H9 (cell line): ENCODE measurements around the gene FAM83F. TPM values are rescaled to one million over a fixed set of nuclear protein-coding genes. Genes with fewer than 3 reads are reported as not detected.
A peak's percentile ranks its signal among the peaks of the same experiment; 100 is the strongest.

Experiments
- DNase-seq: peaks from one replicate; pipeline ENCODE4 v3.0.0-alpha.2; 2017
- H2AFZ ChIP-seq: one replicate; pipeline ENCODE4 v1.6.1; 2013; ENCODE audit warnings: mild to moderate bottlenecking, low read length, control low read depth, moderate library complexity
- H2AK5ac ChIP-seq: 2 replicates; pipeline ENCODE4 v1.6.1; 2013; ENCODE audit warnings: low read length, control low read depth, mixed read lengths; ENCODE audit not compliant: insufficient read length
- H2BK120ac ChIP-seq: one replicate; pipeline ENCODE4 v1.6.1; 2013; ENCODE audit warnings: low read depth, mild to moderate bottlenecking, low read length, control low read depth, inconsistent platforms; ENCODE audit not compliant: poor library complexity, severe bottlenecking
- H2BK12ac ChIP-seq: 2 replicates; pipeline ENCODE4 v1.6.1; 2013; ENCODE audit warnings: low read length, control low read depth, mixed read lengths, low read depth; ENCODE audit not compliant: insufficient read length
- H2BK15ac ChIP-seq: 2 replicates; pipeline ENCODE4 v1.6.1; 2013; ENCODE audit warnings: low read depth, low read length, control low read depth
- H2BK20ac ChIP-seq: one replicate; pipeline ENCODE4 v1.6.1; 2013; ENCODE audit warnings: low read depth, mild to moderate bottlenecking, low read length, control low read depth, inconsistent platforms; ENCODE audit not compliant: poor library complexity, severe bottlenecking
- H2BK5ac ChIP-seq: 2 replicates; pipeline ENCODE4 v1.6.1; 2013; ENCODE audit warnings: low read length, control low read depth, mixed read lengths; ENCODE audit not compliant: insufficient read length
- H3K14ac ChIP-seq: 2 replicates; pipeline ENCODE4 v1.6.1; 2013; ENCODE audit warnings: low read length, control low read depth; ENCODE audit not compliant: insufficient read depth
- H3K18ac ChIP-seq: 2 replicates; pipeline ENCODE4 v1.6.1; 2013; ENCODE audit warnings: low read depth, mild to moderate bottlenecking, mixed read lengths, low read length, control low read depth; ENCODE audit not compliant: insufficient read length
- H3K23ac ChIP-seq: 2 replicates; pipeline ENCODE4 v1.6.1; 2013; ENCODE audit warnings: low read length, control low read depth, mixed read lengths, low read depth; ENCODE audit not compliant: insufficient read length
- H3K23me2 ChIP-seq: 2 replicates; pipeline ENCODE4 v1.6.1; 2013; ENCODE audit warnings: low read depth, mild to moderate bottlenecking, mixed read lengths, low read length, control low read depth; ENCODE audit not compliant: insufficient read length, poor library complexity, severe bottlenecking
- H3K27ac ChIP-seq: 2 replicates; pipeline ENCODE4 v1.5.1; 2013; ENCODE audit warnings: low read length, control low read depth, mixed read lengths, low read depth; ENCODE audit not compliant: insufficient read length
- H3K27me3 ChIP-seq: 2 replicates; pipeline ENCODE4 v1.6.1; 2013; ENCODE audit warnings: low read length, control low read depth, inconsistent platforms; ENCODE audit not compliant: insufficient read depth
- H3K4ac ChIP-seq: 2 replicates; pipeline ENCODE4 v1.6.1; 2013; ENCODE audit warnings: low read depth, mild to moderate bottlenecking, control low read depth, inconsistent platforms, low read length, moderate library complexity
- H3K4me1 ChIP-seq: 2 replicates; pipeline ENCODE4 v1.6.1; 2013; ENCODE audit warnings: low read length, control low read depth, inconsistent platforms; ENCODE audit not compliant: insufficient read depth
- H3K4me2 ChIP-seq: 2 replicates; pipeline ENCODE4 v1.6.1; 2013; ENCODE audit warnings: low read length, control low read depth, mixed read lengths; ENCODE audit not compliant: insufficient read length, insufficient read depth
- H3K56ac ChIP-seq: 2 replicates; pipeline ENCODE4 v1.6.1; 2013; ENCODE audit warnings: low read depth, mild to moderate bottlenecking, mixed read lengths, low read length, control low read depth; ENCODE audit not compliant: insufficient read length
- H3K79me1 ChIP-seq: 2 replicates; pipeline ENCODE4 v1.6.1; 2013; ENCODE audit warnings: low read depth, mild to moderate bottlenecking, moderate library complexity, low read length, control low read depth, inconsistent platforms; ENCODE audit not compliant: insufficient read depth, poor library complexity, severe bottlenecking
- H3K79me2 ChIP-seq: 2 replicates; pipeline ENCODE4 v1.6.1; 2013; ENCODE audit warnings: low read length, control low read depth, inconsistent platforms; ENCODE audit not compliant: insufficient read depth
- H3K9ac ChIP-seq: 2 replicates; pipeline ENCODE4 v1.6.1; 2013; ENCODE audit warnings: low read length, control low read depth, mixed read lengths; ENCODE audit not compliant: insufficient read length; ENCODE audit errors: extremely low read depth
- H3K9me3 ChIP-seq: one replicate; pipeline ENCODE4 v1.6.1; 2013; ENCODE audit warnings: low read depth, low read length, inconsistent platforms; ENCODE audit not compliant: control insufficient read depth
- H3T11ph ChIP-seq: one replicate; pipeline ENCODE4 v1.6.1; 2013; ENCODE audit warnings: mild to moderate bottlenecking, low read length, control low read depth, inconsistent platforms
- H4K20me1 ChIP-seq: one replicate; pipeline ENCODE4 v1.6.1; 2013; ENCODE audit not compliant: control insufficient read depth, insufficient read length, insufficient read depth
- H4K5ac ChIP-seq: 2 replicates; pipeline ENCODE4 v1.6.1; 2013; ENCODE audit warnings: low read depth, mild to moderate bottlenecking, mixed read lengths, low read length, control low read depth; ENCODE audit not compliant: insufficient read length
- H4K8ac ChIP-seq: replicated peaks from 2 replicates; pipeline ENCODE4 v1.6.1; 2013; ENCODE audit warnings: low read length, control low read depth, mixed read lengths, low read depth; ENCODE audit not compliant: insufficient read length
- H4K91ac ChIP-seq: 2 replicates; pipeline ENCODE4 v1.6.1; 2013; ENCODE audit warnings: low read depth, mild to moderate bottlenecking, moderate library complexity, mixed read lengths, low read length, control low read depth; ENCODE audit not compliant: insufficient read length
- H3K27ac Mint-ChIP-seq, 3 experiments: 2 replicates in 2 of 3; 3 replicates in 1 of 3; pipeline ENCODE4 v1.8.0; 2020 to 2021; ENCODE audit warnings: mixed read lengths in 3 of 3, mild to moderate bottlenecking in 1 of 3, moderate library complexity in 1 of 3
- H3K27me3 Mint-ChIP-seq: 2 replicates; pipeline ENCODE4 v1.8.0; 2021; ENCODE audit warnings: low read depth, mild to moderate bottlenecking, moderate library complexity, mixed read lengths
- H3K36me3 Mint-ChIP-seq, 3 experiments: 2 replicates in 2 of 3; 3 replicates in 1 of 3; pipeline ENCODE4 v1.8.0; 2020 to 2021; ENCODE audit warnings: low read depth in 3 of 3, mixed read lengths in 3 of 3; ENCODE audit not compliant: insufficient read depth in 1 of 3
- H3K4me1 Mint-ChIP-seq, 2 experiments: 2 replicates each; pipeline ENCODE4 v1.8.0; 2020; ENCODE audit warnings: mixed read lengths in 2 of 2
- H3K4me3 Mint-ChIP-seq, 2 experiments: 2 replicates in 1 of 2; 3 replicates in 1 of 2; pipeline ENCODE4 v1.8.0; 2020 to 2021; ENCODE audit warnings: mild to moderate bottlenecking in 2 of 2, mixed read lengths in 2 of 2, moderate library complexity in 1 of 2
- H3K9me3 Mint-ChIP-seq, 2 experiments: 2 replicates in 1 of 2; 3 replicates in 1 of 2; pipeline ENCODE4 v1.8.0; 2020; ENCODE audit warnings: mild to moderate bottlenecking in 2 of 2, mixed read lengths in 2 of 2, moderate library complexity in 1 of 2
- WGBS: extraction: QIAGEN DNeasy Blood & Tissue Kit; methylation state at CpG from one replicate; pipeline ENCODE4 v1.1.7; 2013; ENCODE audit warnings: missing lambda C conversion rate, low lambda C conversion rate, mixed read lengths; ENCODE audit not compliant: insufficient read length; ENCODE audit errors: extremely low coverage; 5-methylcytosine and 5-hydroxymethylcytosine counted together
- total RNA-seq: library from RNA; stranded (reverse); gene quantifications from 2 replicates; pipeline ENCODE4 v1.2.1, GENCODE V29; 2021
- TF ChIP-seq, protein P1 (sequence below): fragments of 200-600 bp; sonication (generic); conservative IDR thresholded peaks from 3 replicates; pipeline ENCODE4 v1.8.0; 2021; ENCODE audit warnings: antibody characterized with exemption, mild to moderate bottlenecking

FAM83F gene
- total RNA-seq, 1 experiment from 2014 or later: 17.4 TPM

DNA sequence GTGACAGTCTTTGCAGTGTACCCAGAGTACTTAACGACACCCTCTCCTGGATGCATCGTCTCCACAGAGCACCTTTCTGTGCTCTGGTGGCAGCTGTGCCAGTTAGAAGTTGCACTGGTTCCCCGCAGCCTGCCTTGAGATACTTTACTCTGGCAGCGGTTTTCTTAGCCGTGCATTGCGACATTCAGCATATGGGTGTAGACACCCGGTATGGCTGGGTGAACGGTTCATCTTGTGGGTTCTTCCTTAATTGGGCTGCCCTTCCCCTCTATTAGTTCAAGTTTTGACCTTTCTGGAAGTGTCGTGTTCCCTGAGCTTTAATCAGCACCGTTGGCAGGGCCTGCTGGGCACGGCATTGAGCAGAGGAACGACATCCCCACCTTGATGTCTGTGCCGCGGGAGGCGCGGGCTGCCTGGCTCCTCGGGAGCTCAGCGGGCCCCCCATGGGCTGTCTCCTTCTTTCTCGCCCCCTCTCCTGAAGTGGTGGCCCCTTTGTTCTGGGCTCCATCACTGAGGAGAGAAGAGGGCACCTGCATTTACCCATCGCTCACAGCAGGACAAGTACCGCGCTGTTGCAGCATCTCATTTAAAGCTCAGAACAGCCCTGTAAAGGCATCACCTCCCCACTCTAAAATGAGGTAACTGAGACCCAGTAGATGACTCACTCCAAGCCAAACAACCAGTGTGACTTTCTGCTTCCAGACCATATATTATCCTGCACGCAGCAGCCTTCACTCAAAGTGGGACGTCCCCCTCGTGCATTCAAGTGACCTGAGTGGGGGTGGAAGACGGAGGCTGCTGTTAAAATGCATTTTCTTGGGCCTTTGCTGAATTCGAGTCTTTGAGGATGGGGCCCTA, 13.3 kb downstream of the FAM83F start:
- H3K4me2 ChIP-seq: no peak overlapping the region

More for the DNA sequence above, 13.3 kb downstream of the FAM83F start:
- Histone ChIP-seq H3K79me2 (no peaks in the 10 kb centered on the region; the same call in 1 of the 2 replicates), H3K4ac (no peak overlapping the region), H3T11ph (no peak overlapping the region), H2BK20ac (no peak overlapping the region), H3K18ac (no peak overlapping the region), H3K27ac (no peak overlapping the region), H3K79me1 (peaks cover 7% of the 10 kb centered on the region), H2BK12ac (no peak overlapping the region), H3K23me2 (peaks cover 4% of the 10 kb centered on the region), H3K9me3 (no peaks in the 10 kb centered on the region), H3K9ac (no peak overlapping the region), H4K91ac (no peak overlapping the region), H2BK120ac (no peak overlapping the region), H2BK5ac (no peak overlapping the region), H3K23ac (no peak overlapping the region), H4K5ac (no peak overlapping the region), H4K20me1 (peaks cover 5% of the 10 kb centered on the region), H2AK5ac (no peak overlapping the region), H3K27me3 (no peaks in the 10 kb centered on the region), H2AFZ (no peak overlapping the region), H3K56ac (no peak overlapping the region), H4K8ac (no peak overlapping the region), H2BK15ac (no peak overlapping the region), H3K14ac (no peak overlapping the region), H3K4me1 (peaks cover 6% of the 10 kb centered on the region)
- peaks cover 25% of the 10 kb centered on the region for H3K27me3 Mint-ChIP-seq
- no peaks in the 10 kb centered on the region for H3K9me3 Mint-ChIP-seq
- no peak overlapping the region for H3K4me3 Mint-ChIP-seq
- H3K36me3 Mint-ChIP-seq: peaks cover 1 to 2% (median 1%) of the 10 kb centered on the region in 3 experiments; a peak in 4 of 7 replicates
- peaks cover 38 to 45% of the 10 kb centered on the region in 2 experiments for H3K4me1 Mint-ChIP-seq
- DNase-seq: no peak
- TF ChIP-seq, protein P1, sequence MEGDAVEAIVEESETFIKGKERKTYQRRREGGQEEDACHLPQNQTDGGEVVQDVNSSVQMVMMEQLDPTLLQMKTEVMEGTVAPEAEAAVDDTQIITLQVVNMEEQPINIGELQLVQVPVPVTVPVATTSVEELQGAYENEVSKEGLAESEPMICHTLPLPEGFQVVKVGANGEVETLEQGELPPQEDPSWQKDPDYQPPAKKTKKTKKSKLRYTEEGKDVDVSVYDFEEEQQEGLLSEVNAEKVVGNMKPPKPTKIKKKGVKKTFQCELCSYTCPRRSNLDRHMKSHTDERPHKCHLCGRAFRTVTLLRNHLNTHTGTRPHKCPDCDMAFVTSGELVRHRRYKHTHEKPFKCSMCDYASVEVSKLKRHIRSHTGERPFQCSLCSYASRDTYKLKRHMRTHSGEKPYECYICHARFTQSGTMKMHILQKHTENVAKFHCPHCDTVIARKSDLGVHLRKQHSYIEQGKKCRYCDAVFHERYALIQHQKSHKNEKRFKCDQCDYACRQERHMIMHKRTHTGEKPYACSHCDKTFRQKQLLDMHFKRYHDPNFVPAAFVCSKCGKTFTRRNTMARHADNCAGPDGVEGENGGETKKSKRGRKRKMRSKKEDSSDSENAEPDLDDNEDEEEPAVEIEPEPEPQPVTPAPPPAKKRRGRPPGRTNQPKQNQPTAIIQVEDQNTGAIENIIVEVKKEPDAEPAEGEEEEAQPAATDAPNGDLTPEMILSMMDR: no peak
- 0 out of 7 replicates have a peak overlapping the region, but pooled peaks of 1 of the 3 experiments have one; percentile 31 for H3K27ac Mint-ChIP-seq
- no CpG with 5 or more reads among the region's 27 CpGs for WGBS
